DOHH2 (cell line): ENCODE measurements around the gene TAGLN3.

Experiments
- H3F3A ChIP-seq: fragments of 200-600 bp; sonication (generic), shearing (Covaris generic); 2 replicates; pipeline ENCODE4 v1.6.0; 2016; ENCODE audit warnings: antibody characterized with exemption, mild to moderate bottlenecking; ENCODE audit not compliant: control insufficient read depth, insufficient read depth
- H3K27ac ChIP-seq: fragments of 200-600 bp; sonication (generic); 2 replicates; pipeline ENCODE4 v1.5.1; 2014; ENCODE audit warnings: low read depth, mild to moderate bottlenecking, low read length, moderate library complexity
- H3K27me3 ChIP-seq: fragments of 200-600 bp; sonication (generic); 2 replicates; pipeline ENCODE4 v1.6.1; 2014; ENCODE audit warnings: mild to moderate bottlenecking, low read length, mixed read lengths; ENCODE audit not compliant: control insufficient read depth
- H3K36me3 ChIP-seq: fragments of 200-600 bp; sonication (generic); 2 replicates; pipeline ENCODE4 v1.6.1; 2014; ENCODE audit warnings: mild to moderate bottlenecking, low read length, moderate library complexity, mixed read lengths; ENCODE audit not compliant: control insufficient read depth
- H3K4me1 ChIP-seq: fragments of 200-600 bp; sonication (generic); 2 replicates; pipeline ENCODE4 v1.6.1; 2014; ENCODE audit warnings: mild to moderate bottlenecking, low read length, mixed read lengths; ENCODE audit not compliant: control insufficient read depth
- H3K4me2 ChIP-seq: fragments of 200-600 bp; sonication (generic); 2 replicates; pipeline ENCODE4 v1.6.0; 2014; ENCODE audit warnings: mild to moderate bottlenecking, low read length, moderate library complexity
- H3K4me3 ChIP-seq: fragments of 200-600 bp; sonication (generic); 2 replicates; pipeline ENCODE4 v1.5.1; 2014; ENCODE audit warnings: mild to moderate bottlenecking, low read length, mixed read lengths
- H3K79me2 ChIP-seq: fragments of 200-600 bp; sonication (generic); 2 replicates; pipeline ENCODE4 v1.6.1; 2014; ENCODE audit warnings: mild to moderate bottlenecking, low read length, mixed read lengths; ENCODE audit not compliant: control insufficient read depth
- H3K9me2 ChIP-seq: fragments of 200-600 bp; sonication (generic); replicated peaks from 2 replicates; pipeline ENCODE4 v1.6.1; 2014; ENCODE audit warnings: mild to moderate bottlenecking, low read length, mixed read lengths; ENCODE audit not compliant: control insufficient read depth
- H3K9me3 ChIP-seq: fragments of 200-600 bp; sonication (generic); 2 replicates; pipeline ENCODE4 v1.6.1; 2014; ENCODE audit warnings: antibody characterized with exemption, low read length, mixed read lengths; ENCODE audit not compliant: control insufficient read depth, insufficient read depth
- H4K20me1 ChIP-seq: fragments of 200-600 bp; sonication (generic); 2 replicates; pipeline ENCODE4 v1.6.0; 2014; ENCODE audit warnings: low read depth, mild to moderate bottlenecking, antibody characterized with exemption, low read length, moderate library complexity; ENCODE audit not compliant: control insufficient read depth, insufficient read depth
- CTCF ChIP-seq: fragments of 200-600 bp; sonication (generic); IDR thresholded peaks from one replicate; pipeline ENCODE4 v1.5.1; 2014; ENCODE audit warnings: antibody characterized with exemption, mild to moderate bottlenecking, low read depth, low read length; ENCODE audit not compliant: poor library complexity, severe bottlenecking
- EZH2phosphoT487 ChIP-seq: fragments of 200-600 bp; sonication (generic); IDR thresholded peaks from 2 replicates; pipeline ENCODE4 v1.6.1; 2017; ENCODE audit warnings: borderline replicate concordance, mild to moderate bottlenecking, antibody characterized with exemption, low read length, moderate library complexity, mixed read lengths

The TAGLN3 gene

DNA sequence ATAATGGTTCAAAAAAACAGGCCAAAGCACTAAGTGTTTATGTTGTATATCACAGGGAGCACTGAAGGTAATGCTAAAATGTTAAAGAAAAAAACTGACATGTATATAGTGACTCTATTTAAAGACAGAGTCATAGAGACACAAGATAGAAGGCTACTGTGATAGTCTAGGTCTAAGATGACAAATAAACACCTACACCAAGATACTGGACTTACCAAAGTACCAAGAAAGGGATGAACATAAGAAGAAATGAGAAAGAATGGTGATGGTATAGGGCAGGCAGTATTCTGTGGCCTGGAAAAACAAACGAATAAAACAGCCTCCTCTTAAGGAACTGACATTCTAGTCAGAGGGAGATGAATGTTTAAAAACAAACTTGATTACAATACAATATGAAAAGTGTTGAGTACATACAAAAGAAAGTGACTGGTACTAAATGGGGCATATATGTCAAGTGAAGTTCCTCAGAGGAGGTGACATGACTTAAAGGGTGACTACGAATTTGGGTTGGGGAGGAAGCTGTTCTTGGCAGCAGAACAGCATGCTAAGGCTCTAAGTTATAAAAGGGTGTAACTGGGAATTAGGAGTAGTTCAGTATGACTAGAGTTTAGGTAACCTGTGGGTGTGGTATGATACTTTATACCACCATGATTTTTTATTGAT lies 14.0 kb upstream of the TAGLN3 start:
- peaks cover 45% of the 10 kb centered on the region for H3K79me2 ChIP-seq
- H3K4me3 ChIP-seq: no peak overlapping the region
- H3K4me1 ChIP-seq: peaks cover 26% of the 10 kb centered on the region
- no peaks in the 10 kb centered on the region; the same call in 1 of the 2 replicates for H4K20me1 ChIP-seq
- no peaks in the 10 kb centered on the region for H3K9me3 ChIP-seq
- H3K9me2 ChIP-seq: no peaks in the 10 kb centered on the region
- H3K4me2 ChIP-seq: no peak overlapping the region
- H3F3A ChIP-seq: 0 out of 2 replicates have a peak, but pooled peaks cover 5% of the 10 kb centered on the region
- TF ChIP-seq CTCF (no peak), EZH2phosphoT487 (no peak)
- H3K27ac ChIP-seq: no peak overlapping the region
- H3K36me3 ChIP-seq: peaks cover 57% of the 10 kb centered on the region
- H3K27me3 ChIP-seq: no peaks in the 10 kb centered on the region

GRCh38 chr3:111986800-111987199 lies 11.9 kb upstream of the TAGLN3 start:
- no peak overlapping the region for H3K4me3 ChIP-seq
- H3K9me3 ChIP-seq: no peaks in the 10 kb centered on the region
- H3K27ac ChIP-seq: no peak overlapping the region
- H3F3A ChIP-seq: 0 out of 2 replicates have a peak, but pooled peaks cover 5% of the 10 kb centered on the region
- no peaks in the 10 kb centered on the region for H3K27me3 ChIP-seq
- H4K20me1 ChIP-seq: no peaks in the 10 kb centered on the region; the same call in 1 of the 2 replicates
- H3K36me3 ChIP-seq: peaks cover 60% of the 10 kb centered on the region
- H3K79me2 ChIP-seq: peaks cover 25% of the 10 kb centered on the region
- no peaks in the 10 kb centered on the region for H3K9me2 ChIP-seq
- H3K4me2 ChIP-seq: no peak overlapping the region
- TF ChIP-seq EZH2phosphoT487 (no peak), CTCF (no peak)
- peaks cover 6% of the 10 kb centered on the region for H3K4me1 ChIP-seq

DNA sequence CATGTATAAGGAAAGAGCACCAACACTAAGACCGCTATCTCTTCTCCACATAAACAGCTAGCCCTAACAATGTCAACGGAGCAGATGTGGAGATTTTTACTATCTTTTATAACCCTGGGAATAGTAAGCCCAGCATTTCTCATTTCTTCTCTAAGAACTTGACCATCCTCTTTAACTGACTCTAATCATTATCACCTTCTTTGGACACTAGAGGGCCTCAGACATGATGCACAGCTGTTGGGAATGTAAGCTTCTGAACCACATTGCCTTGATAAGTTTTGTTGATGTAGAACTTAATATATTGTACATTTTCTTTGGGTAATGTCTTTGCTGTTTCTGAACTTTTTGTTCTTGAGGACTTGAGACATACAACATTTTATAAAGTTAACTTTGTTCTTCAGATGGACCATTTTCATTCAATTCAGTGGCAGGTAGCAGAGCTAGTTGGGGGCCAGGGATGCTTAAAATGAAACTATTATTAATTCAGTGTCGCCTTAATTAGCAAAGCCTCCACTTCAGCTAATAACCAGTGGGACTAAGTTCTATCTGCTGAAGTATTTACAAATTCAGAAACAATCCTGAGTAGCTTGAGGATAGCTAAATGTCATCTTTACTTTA lies 9.6 kb upstream of the TAGLN3 start:
- Histone ChIP-seq H3K27ac (no peak overlapping the region), H3K9me3 (no peaks in the 10 kb centered on the region), H3K79me2 (peaks cover 4% of the 10 kb centered on the region), H3F3A (0 out of 2 replicates have a peak, but pooled peaks cover 5% of the 10 kb centered on the region), H3K4me2 (no peak overlapping the region), H4K20me1 (no peaks in the 10 kb centered on the region), H3K27me3 (no peaks in the 10 kb centered on the region), H3K4me3 (no peak overlapping the region), H3K36me3 (peaks cover 51% of the 10 kb centered on the region), H3K4me1 (0 out of 2 replicates have a peak, but pooled peaks cover 3% of the 10 kb centered on the region), H3K9me2 (no peaks in the 10 kb centered on the region)
- TF ChIP-seq CTCF: peak; percentile 78
- no peak for TF ChIP-seq EZH2phosphoT487
